Mucosa of descending colon (tissue), 3 donors: ENCODE data around the gene BBX. TPM values are rescaled to one million over a fixed set of nuclear protein-coding genes. Genes with fewer than 3 reads are reported as not detected.
A peak's percentile ranks its signal among the peaks of the same experiment; 100 is the strongest.

ENCODE experiments used
- ATAC-seq: fragments of 200-7000 bp; cut with Tn5 transposase; one replicate; pipeline ENCODE4 v1.9.1; 2020; ENCODE audit warnings: mild to moderate bottlenecking, moderate library complexity
- DNase-seq, 3 donors: peaks; one replicate each; pipeline ENCODE4 v3.0.0-alpha.2; 2020
- H3K36me3 ChIP-seq: fragments of 200-600 bp; one replicate; pipeline ENCODE4 v1.8.0; 2021; ENCODE audit warnings: low read depth, mild to moderate bottlenecking
- H3K4me1 ChIP-seq: fragments of 200-600 bp; one replicate; pipeline ENCODE4 v1.8.0; 2021; ENCODE audit warnings: low read depth, mild to moderate bottlenecking
- H3K4me3 ChIP-seq: fragments of 200-600 bp; one replicate; pipeline ENCODE4 v1.8.0; 2021; ENCODE audit warnings: mild to moderate bottlenecking
- H3K9me3 ChIP-seq: fragments of 200-600 bp; one replicate; pipeline ENCODE4 v1.8.0; 2021; ENCODE audit warnings: mild to moderate bottlenecking
- CTCF ChIP-seq: fragments of 200-600 bp; IDR thresholded peaks from one replicate; pipeline ENCODE4 v1.8.0; 2022; ENCODE audit warnings: antibody characterized with exemption, mild to moderate bottlenecking
- intact Hi-C, 2 donors: fragments of 100-400 bp; cut with DNase I in 1 of 2; cut with micrococcal nuclease in 1 of 2; formaldehyde crosslinking; loops; one replicate each; pipeline versions ENCODE4 v1.11.0 to v1.11.1; 2022; cut with DNase I, micrococcal nuclease
- total RNA-seq, 3 donors: library from RNA; stranded (reverse); fragmentation: NEBNext Ultra II Directional in 2 of 3; extraction: Animal tissue kit (Norgen Biotek cat#: 25700) in 2 of 3; gene quantifications; one replicate each; pipeline versions ENCODE4 v1.2.1 to v1.2.4, GENCODE V29; 2021 to 2023
- donor health status: DM: no; HTN: no; CAD: no; lungs with moderate emphysema.
- donor health status: DM: no; HTN: no; CAD: no.
- donor health status: DM: no; HTN: yes; CAD: no.

Gene BBX
- total RNA-seq, 3 donors from 2014 or later = 24.4 to 69.9 (median 26.0) TPM

- no peak for DNase-seq
- H3K4me1 ChIP-seq = no peaks in the 10 kb centered on the region
- TF ChIP-seq CTCF = no peak
- intact Hi-C loops = no loop called here
- H3K36me3 ChIP-seq = no peaks in the 10 kb centered on the region
- H3K9me3 ChIP-seq = no peaks in the 10 kb centered on the region
- H3K4me3 ChIP-seq = no peak overlapping the region
- no peak for ATAC-seq
Observed at GRCh38 chr3:107745354-107745753, 222.6 kb downstream of the BBX start.

- Histone ChIP-seq H3K4me1 (no peaks in the 10 kb centered on the region), H3K36me3 (no peaks in the 10 kb centered on the region), H3K4me3 (no peak overlapping the region), H3K9me3 (no peaks in the 10 kb centered on the region)
- DNase-seq = peak in 1 of 3 donors; percentile 18
- intact Hi-C loops = no loop called here
- peak; percentile 70 for ATAC-seq
- TF ChIP-seq CTCF = no peak
Observed at GRCh38 chr3:107752202-107752990, 229.6 kb downstream of the BBX start.

GRCh38 chr3:107753494-107753893 lies 230.7 kb downstream of the BBX start:
- no peaks in the 10 kb centered on the region for H3K9me3 ChIP-seq
- no peaks in the 10 kb centered on the region for H3K4me1 ChIP-seq
- no peaks in the 10 kb centered on the region for H3K36me3 ChIP-seq
- DNase-seq (peak in 2 of 3 donors; percentile 25 to 65), ATAC-seq (peak; percentile 81)
- no peak overlapping the region for H3K4me3 ChIP-seq
- TF ChIP-seq CTCF = no peak
- intact Hi-C loops = no loop called here

- Histone ChIP-seq H3K36me3 (no peaks in the 10 kb centered on the region), H3K4me3 (no peak overlapping the region), H3K4me1 (no peaks in the 10 kb centered on the region), H3K9me3 (no peaks in the 10 kb centered on the region)
- intact Hi-C loops = no loop called here
- ATAC-seq (no peak), DNase-seq (no peak)
- TF ChIP-seq CTCF = no peak
Observed at GRCh38 chr3:107753976-107754375, 231.2 kb downstream of the BBX start.

GRCh38 chr3:107756649-107757048 lies 233.9 kb downstream of the BBX start:
- TF ChIP-seq CTCF = no peak
- no peak for ATAC-seq
- H3K4me1 ChIP-seq = no peaks in the 10 kb centered on the region

More at GRCh38 chr3:107756649-107757048, 233.9 kb downstream of the BBX start:
- Histone ChIP-seq H3K9me3 (no peaks in the 10 kb centered on the region), H3K4me3 (no peak overlapping the region), H3K36me3 (no peaks in the 10 kb centered on the region)
- no peak for DNase-seq
- intact Hi-C loops = no loop called here
